T-helper 2 cell (primary cell): ENCODE measurements around the gene OR2K2.
"Not testable (repeated sequence)": the region's sequence is repeated elsewhere in the genome, so short reads cannot be mapped to it uniquely, and the experiment has no call there.

Experiments
- DNase-seq, 5 experiments: peaks; one replicate each; pipeline versions ENCODE4 v3.0.0 to v3.0.0-alpha.2; 2012 to 2022

The OR2K2 gene

DNA sequence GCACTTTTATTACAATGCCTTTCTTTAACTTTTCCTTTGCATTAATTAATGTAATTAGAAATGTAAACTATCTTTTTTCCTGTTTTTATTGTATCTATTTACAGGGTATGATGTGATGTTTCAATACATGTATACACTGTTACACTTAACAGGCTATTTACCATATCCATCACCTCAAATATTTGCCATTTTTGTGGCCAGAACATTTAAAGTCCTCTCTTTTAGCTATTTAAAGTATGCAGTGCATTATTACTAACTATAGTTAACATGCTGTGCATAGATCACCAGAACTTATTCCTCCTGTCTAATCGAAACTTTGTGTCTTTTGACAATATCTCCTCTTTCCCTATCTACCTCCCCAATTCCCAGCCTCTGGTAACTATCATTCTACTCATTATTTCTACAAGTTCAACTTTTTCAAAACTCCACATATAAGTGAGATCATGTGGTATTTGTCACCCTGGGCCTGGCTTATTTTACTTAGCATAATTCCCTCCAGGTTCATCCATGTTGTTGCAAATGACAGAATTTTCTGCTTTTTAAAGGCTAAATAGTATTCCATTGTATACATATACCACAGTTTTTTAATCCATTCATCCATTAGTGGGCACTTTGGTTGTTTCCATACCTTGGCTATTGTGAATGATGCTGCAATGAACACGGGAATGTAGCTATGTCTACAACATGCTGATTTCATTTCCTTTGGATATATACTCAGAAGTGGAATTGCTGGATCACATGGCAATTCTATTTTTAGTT, 32.8 kb downstream of the OR2K2 start:
- no peak for DNase-seq

DNA sequence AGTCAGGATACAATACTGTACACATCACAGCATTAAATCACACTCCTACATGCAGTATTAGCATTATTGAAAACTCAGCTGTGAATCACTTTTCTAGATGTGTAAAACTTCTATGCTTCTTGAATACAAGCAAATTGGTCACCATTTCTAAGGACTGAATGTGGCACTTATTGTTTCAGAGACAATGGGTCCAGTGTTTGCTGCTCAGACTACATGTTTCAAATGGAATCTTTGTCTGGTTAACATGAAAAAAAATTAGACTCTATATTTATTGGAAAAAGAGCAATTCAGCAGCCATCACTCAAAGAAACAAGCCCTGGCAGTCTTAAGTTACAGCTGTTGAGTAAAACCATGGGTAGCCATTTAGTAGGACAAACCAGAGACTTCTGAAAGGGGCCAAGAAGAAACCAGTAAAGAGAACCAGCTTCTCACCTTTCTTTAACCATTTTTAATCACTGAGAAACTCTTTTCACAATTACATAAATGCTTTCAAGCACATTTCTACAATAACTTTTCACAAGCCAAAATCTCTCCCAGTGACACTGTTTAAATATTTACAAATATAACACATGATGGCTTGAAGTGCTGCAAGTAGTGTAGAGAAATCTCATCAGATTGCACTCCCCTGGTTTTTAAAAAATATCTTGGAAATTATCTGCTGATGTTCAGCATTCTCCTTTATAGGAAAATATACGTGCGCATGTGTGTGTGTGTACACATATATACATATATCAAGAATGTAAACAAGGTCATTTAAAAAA, 35.2 kb downstream of the OR2K2 start:
- DNase-seq = no peak

DNA sequence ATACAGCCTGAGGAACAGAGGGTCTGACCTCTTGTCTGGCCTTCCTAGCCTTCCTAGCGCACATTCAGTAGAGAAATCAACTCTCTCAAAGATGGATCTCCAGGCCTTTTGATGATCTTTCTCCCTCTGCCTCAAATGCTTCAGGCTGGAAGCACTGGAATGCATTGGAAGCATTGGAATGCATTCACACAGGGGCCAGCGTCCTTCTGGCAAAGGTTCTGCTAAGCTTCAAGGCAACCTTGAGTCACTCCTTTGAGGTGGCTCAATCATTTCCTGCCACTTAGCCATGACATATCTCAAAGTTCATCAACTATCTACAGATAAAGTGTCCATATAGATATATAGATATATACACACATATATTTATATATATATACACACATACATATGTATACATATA, 42.9 kb downstream of the OR2K2 start:
- DNase-seq = no peak

- DNase-seq = no peak
These were observed 45.3 kb downstream of the OR2K2 start for GRCh38 chr9:111284703-111285102.

GRCh38 chr9:111282845-111283244, 47.2 kb downstream of the OR2K2 start:
- no peak for DNase-seq

GRCh38 chr9:111280795-111281194, 49.2 kb downstream of the OR2K2 start:
- not testable (repeated sequence) for DNase-seq
